ACC112 (cell line): Measurements from ENCODE around the gene ECE1.

Source experiments
- H2AFZ ChIP-seq: fragments of 200-600 bp; sonication (generic); one replicate; pipeline ENCODE4 v1.6.0; 2017; ENCODE audit warnings: antibody characterized with exemption, low read length; ENCODE audit not compliant: unreplicated experiment
- H3K27ac ChIP-seq: fragments of 200-600 bp; sonication (generic); 2 replicates; pipeline ENCODE4 v1.5.1; 2014; ENCODE audit warnings: low read depth, mild to moderate bottlenecking, antibody characterized with exemption, low read length, moderate library complexity
- H3K27me3 ChIP-seq: fragments of 200-600 bp; sonication (generic); 2 replicates; pipeline ENCODE4 v1.6.1; 2014; ENCODE audit warnings: mild to moderate bottlenecking, antibody characterized with exemption, low read length, moderate library complexity, mixed read lengths; ENCODE audit not compliant: insufficient read depth
- H3K36me3 ChIP-seq: fragments of 200-600 bp; sonication (generic); 2 replicates; pipeline ENCODE4 v1.6.1; 2016; ENCODE audit warnings: mild to moderate bottlenecking, antibody characterized with exemption, low read length, moderate library complexity, mixed read lengths; ENCODE audit not compliant: insufficient read depth
- H3K4me1 ChIP-seq: fragments of 200-600 bp; sonication (generic); one replicate; pipeline ENCODE4 v1.6.1; 2016; ENCODE audit warnings: low read length, mixed read lengths; ENCODE audit not compliant: insufficient read depth, unreplicated experiment, control insufficient read depth
- H3K4me3 ChIP-seq: fragments of 200-600 bp; sonication (generic); 2 replicates; pipeline ENCODE4 v1.5.1; 2014; ENCODE audit warnings: mild to moderate bottlenecking, low read depth, low read length
- H3K79me2 ChIP-seq: fragments of 200-600 bp; sonication (generic); one replicate; pipeline ENCODE4 v1.6.0; 2016; ENCODE audit warnings: low read length; ENCODE audit not compliant: control insufficient read depth, unreplicated experiment, insufficient read depth

The ECE1 gene

GRCh38 chr1:21307210-21307609 lies 16.9 kb upstream of the ECE1 start:
- H3K4me3 ChIP-seq = no peak overlapping the region
- H3K27ac ChIP-seq = no peak overlapping the region
- no peaks in the 10 kb centered on the region for H3K27me3 ChIP-seq
- H3K36me3 ChIP-seq = no peaks in the 10 kb centered on the region
- peaks cover 12% of the 10 kb centered on the region for H3K79me2 ChIP-seq
- peaks cover 49% of the 10 kb centered on the region for H3K4me1 ChIP-seq
- H2AFZ ChIP-seq = no peak overlapping the region

GRCh38 chr1:21305900-21306189 lies 15.6 kb upstream of the ECE1 start:
- Histone ChIP-seq H2AFZ (no peak overlapping the region), H3K27ac (no peak overlapping the region), H3K36me3 (no peaks in the 10 kb centered on the region), H3K27me3 (no peaks in the 10 kb centered on the region), H3K79me2 (peaks cover 12% of the 10 kb centered on the region), H3K4me3 (no peak overlapping the region), H3K4me1 (peaks cover 45% of the 10 kb centered on the region)

- Histone ChIP-seq H3K79me2 (peaks cover 12% of the 10 kb centered on the region), H2AFZ (no peak overlapping the region)
Observed at GRCh38 chr1:21305155-21305899, 15.1 kb upstream of the ECE1 start.

GRCh38 chr1:21304488-21304887 lies 14.2 kb upstream of the ECE1 start:
- peaks cover 12% of the 10 kb centered on the region for H3K79me2 ChIP-seq
- H3K4me1 ChIP-seq = peaks cover 48% of the 10 kb centered on the region
- H2AFZ ChIP-seq = no peak overlapping the region
- H3K36me3 ChIP-seq = no peaks in the 10 kb centered on the region
- no peak overlapping the region for H3K27ac ChIP-seq
- H3K27me3 ChIP-seq = no peaks in the 10 kb centered on the region
- no peak overlapping the region for H3K4me3 ChIP-seq

More at GRCh38 chr1:21305155-21305899, 15.1 kb upstream of the ECE1 start:
- no peak overlapping the region for H3K27ac ChIP-seq
- no peaks in the 10 kb centered on the region for H3K27me3 ChIP-seq
- no peak overlapping the region for H3K4me3 ChIP-seq
- H3K36me3 ChIP-seq = no peaks in the 10 kb centered on the region
- peaks cover 40% of the 10 kb centered on the region for H3K4me1 ChIP-seq

- Histone ChIP-seq H2AFZ (no peak overlapping the region), H3K27me3 (no peaks in the 10 kb centered on the region), H3K4me3 (no peak overlapping the region), H3K27ac (peak overlapping the region; percentile 41), H3K79me2 (peaks cover 23% of the 10 kb centered on the region), H3K4me1 (peaks cover 51% of the 10 kb centered on the region), H3K36me3 (no peaks in the 10 kb centered on the region)
Observed at GRCh38 chr1:21302747-21303715, 12.8 kb upstream of the ECE1 start.

GRCh38 chr1:21301794-21302440 lies 11.7 kb upstream of the ECE1 start:
- peaks cover 40% of the 10 kb centered on the region for H3K4me1 ChIP-seq
- no peak overlapping the region for H3K4me3 ChIP-seq
- H3K27ac ChIP-seq = no peak overlapping the region
- peaks cover 20% of the 10 kb centered on the region for H3K79me2 ChIP-seq
- H2AFZ ChIP-seq = no peak overlapping the region
- no peaks in the 10 kb centered on the region for H3K36me3 ChIP-seq
- no peaks in the 10 kb centered on the region for H3K27me3 ChIP-seq

- Histone ChIP-seq H3K4me1 (peaks cover 41% of the 10 kb centered on the region), H3K79me2 (peaks cover 22% of the 10 kb centered on the region), H2AFZ (no peak overlapping the region), H3K4me3 (no peak overlapping the region), H3K36me3 (no peaks in the 10 kb centered on the region), H3K27me3 (no peaks in the 10 kb centered on the region), H3K27ac (no peak overlapping the region)
Observed at GRCh38 chr1:21300774-21301173, 10.5 kb upstream of the ECE1 start.

GRCh38 chr1:21299780-21300395 lies 9.6 kb upstream of the ECE1 start:
- Histone ChIP-seq H3K4me3 (no peak overlapping the region), H3K27ac (no peak overlapping the region), H3K4me1 (peaks cover 49% of the 10 kb centered on the region), H3K36me3 (no peaks in the 10 kb centered on the region), H3K27me3 (no peaks in the 10 kb centered on the region), H2AFZ (no peak overlapping the region), H3K79me2 (peaks cover 22% of the 10 kb centered on the region)

- peaks cover 27% of the 10 kb centered on the region for H3K79me2 ChIP-seq
- peaks cover 56% of the 10 kb centered on the region for H3K4me1 ChIP-seq
- no peak overlapping the region for H3K27ac ChIP-seq
- no peaks in the 10 kb centered on the region for H3K36me3 ChIP-seq
- no peak overlapping the region for H2AFZ ChIP-seq
- H3K4me3 ChIP-seq = no peak overlapping the region
- no peaks in the 10 kb centered on the region for H3K27me3 ChIP-seq
Observed at GRCh38 chr1:21298981-21299391, 8.7 kb upstream of the ECE1 start.

- H3K36me3 ChIP-seq = no peaks in the 10 kb centered on the region
- H3K4me1 ChIP-seq = peaks cover 50% of the 10 kb centered on the region
- H3K27ac ChIP-seq = no peak overlapping the region
- H2AFZ ChIP-seq = no peak overlapping the region
- peaks cover 22% of the 10 kb centered on the region for H3K79me2 ChIP-seq
- no peak overlapping the region for H3K4me3 ChIP-seq
- no peaks in the 10 kb centered on the region for H3K27me3 ChIP-seq
Observed at GRCh38 chr1:21297975-21298374, 7.7 kb upstream of the ECE1 start.
